ENCODE data around the gene SAXO1.
"Not testable (repeated sequence)": the region's sequence is repeated elsewhere in the genome, so short reads cannot be mapped to it uniquely, and the experiment has no call there.

SAXO1 gene

GRCh38 chr9:19000133-19000532 is 32.9 kb downstream of the SAXO1 start:
- Histone ChIP-seq H3K9ac (ENCODE audit: low read depth in 1 of 2, low read length in 2 of 2) (no peak overlapping the region), H3K27me3 (ENCODE audit: control insufficient read depth in 1 of 2, insufficient read depth in 2 of 2, low read length in 2 of 2) (no peaks in the 10 kb centered on the region), H3K27ac (ENCODE audit: low read depth, low read length) (no peak overlapping the region), H3K36me3 (ENCODE audit: control insufficient read depth in 1 of 2, insufficient read depth in 2 of 2, low read length in 2 of 2) (no peaks in the 10 kb centered on the region), H3K4me3 (ENCODE audit: low read depth in 1 of 2, low read length in 2 of 2) (no peak overlapping the region), H3K4me1 (ENCODE audit: control insufficient read depth in 1 of 2, insufficient read depth in 2 of 2, low read length in 2 of 2) (no peaks in the 10 kb centered on the region), H3K9me3 (ENCODE audit: control insufficient read depth in 1 of 2, low read length in 2 of 2) (no peaks in the 10 kb centered on the region)

GRCh38 chr9:18999173-18999785 is 33.7 kb downstream of the SAXO1 start:
- Histone ChIP-seq H3K27me3 (ENCODE audit: control insufficient read depth in 1 of 2, insufficient read depth in 2 of 2, low read length in 2 of 2) (no peaks in the 10 kb centered on the region), H3K27ac (ENCODE audit: low read depth, low read length) (no peak overlapping the region), H3K9ac (ENCODE audit: low read depth in 1 of 2, low read length in 2 of 2) (no peak overlapping the region), H3K4me3 (ENCODE audit: low read depth in 1 of 2, low read length in 2 of 2) (no peak overlapping the region), H3K9me3 (ENCODE audit: control insufficient read depth in 1 of 2, low read length in 2 of 2) (no peaks in the 10 kb centered on the region), H3K4me1 (ENCODE audit: control insufficient read depth in 1 of 2, insufficient read depth in 2 of 2, low read length in 2 of 2) (no peaks in the 10 kb centered on the region), H3K36me3 (ENCODE audit: control insufficient read depth in 1 of 2, insufficient read depth in 2 of 2, low read length in 2 of 2) (no peaks in the 10 kb centered on the region)

- Histone ChIP-seq H3K27ac (ENCODE audit: low read depth, low read length) (no peak overlapping the region), H3K9ac (ENCODE audit: low read depth in 1 of 2, low read length in 2 of 2) (no peak overlapping the region), H3K9me3 (ENCODE audit: control insufficient read depth in 1 of 2, low read length in 2 of 2) (no peaks in the 10 kb centered on the region), H3K36me3 (ENCODE audit: control insufficient read depth in 1 of 2, insufficient read depth in 2 of 2, low read length in 2 of 2) (no peaks in the 10 kb centered on the region), H3K27me3 (ENCODE audit: control insufficient read depth in 1 of 2, insufficient read depth in 2 of 2, low read length in 2 of 2) (no peaks in the 10 kb centered on the region), H3K4me1 (ENCODE audit: control insufficient read depth in 1 of 2, insufficient read depth in 2 of 2, low read length in 2 of 2) (no peaks in the 10 kb centered on the region), H3K4me3 (ENCODE audit: low read depth in 1 of 2, low read length in 2 of 2) (no peak overlapping the region)
Observed at GRCh38 chr9:18997151-18997550, 35.9 kb downstream of the SAXO1 start.

GRCh38 chr9:18996211-18996610 is 36.8 kb downstream of the SAXO1 start:
- Histone ChIP-seq H3K4me1 (ENCODE audit: control insufficient read depth in 1 of 2, insufficient read depth in 2 of 2, low read length in 2 of 2) (no peaks in the 10 kb centered on the region), H3K36me3 (ENCODE audit: control insufficient read depth in 1 of 2, insufficient read depth in 2 of 2, low read length in 2 of 2) (no peaks in the 10 kb centered on the region), H3K4me3 (ENCODE audit: low read depth in 1 of 2, low read length in 2 of 2) (no peak overlapping the region), H3K27me3 (ENCODE audit: control insufficient read depth in 1 of 2, insufficient read depth in 2 of 2, low read length in 2 of 2) (no peaks in the 10 kb centered on the region), H3K9ac (ENCODE audit: low read depth in 1 of 2, low read length in 2 of 2) (no peak overlapping the region), H3K27ac (ENCODE audit: low read depth, low read length) (no peak overlapping the region), H3K9me3 (ENCODE audit: control insufficient read depth in 1 of 2, low read length in 2 of 2) (no peaks in the 10 kb centered on the region)

- Histone ChIP-seq H3K4me1 (ENCODE audit: control insufficient read depth in 1 of 2, insufficient read depth in 2 of 2, low read length in 2 of 2) (no peaks in the 10 kb centered on the region), H3K27ac (ENCODE audit: low read depth, low read length) (no peak overlapping the region), H3K4me3 (ENCODE audit: low read depth in 1 of 2, low read length in 2 of 2) (no peak overlapping the region), H3K36me3 (ENCODE audit: control insufficient read depth in 1 of 2, insufficient read depth in 2 of 2, low read length in 2 of 2) (no peaks in the 10 kb centered on the region), H3K27me3 (ENCODE audit: control insufficient read depth in 1 of 2, insufficient read depth in 2 of 2, low read length in 2 of 2) (no peaks in the 10 kb centered on the region), H3K9me3 (ENCODE audit: control insufficient read depth in 1 of 2, low read length in 2 of 2) (no peaks in the 10 kb centered on the region), H3K9ac (ENCODE audit: low read depth in 1 of 2, low read length in 2 of 2) (no peak overlapping the region)
Observed at GRCh38 chr9:18994263-18994916, 38.6 kb downstream of the SAXO1 start.

- H3K9me3 ChIP-seq (ENCODE audit: control insufficient read depth in 1 of 2, low read length in 2 of 2) = not testable (repeated sequence)
Observed at GRCh38 chr9:18991197-18991596, 41.8 kb downstream of the SAXO1 start.

GRCh38 chr9:18990494-18990893 is 42.5 kb downstream of the SAXO1 start:
- Histone ChIP-seq H3K4me1 (ENCODE audit: control insufficient read depth in 1 of 2, insufficient read depth in 2 of 2, low read length in 2 of 2) (no peaks in the 10 kb centered on the region), H3K9ac (ENCODE audit: low read depth in 1 of 2, low read length in 2 of 2) (no peak overlapping the region), H3K9me3 (ENCODE audit: control insufficient read depth in 1 of 2, low read length in 2 of 2) (no peaks in the 10 kb centered on the region), H3K36me3 (ENCODE audit: control insufficient read depth in 1 of 2, insufficient read depth in 2 of 2, low read length in 2 of 2) (no peaks in the 10 kb centered on the region), H3K27ac (ENCODE audit: low read depth, low read length) (no peak overlapping the region), H3K27me3 (ENCODE audit: control insufficient read depth in 1 of 2, insufficient read depth in 2 of 2, low read length in 2 of 2) (no peaks in the 10 kb centered on the region), H3K4me3 (ENCODE audit: low read depth in 1 of 2, low read length in 2 of 2) (no peak overlapping the region)

More at GRCh38 chr9:18991197-18991596, 41.8 kb downstream of the SAXO1 start:
- not testable (repeated sequence) for H3K4me1 ChIP-seq (ENCODE audit: control insufficient read depth in 1 of 2, insufficient read depth in 2 of 2, low read length in 2 of 2); H3K27me3 ChIP-seq (ENCODE audit: control insufficient read depth in 1 of 2, insufficient read depth in 2 of 2, low read length in 2 of 2); H3K36me3 ChIP-seq (ENCODE audit: control insufficient read depth in 1 of 2, insufficient read depth in 2 of 2, low read length in 2 of 2); H3K4me3 ChIP-seq (ENCODE audit: low read depth in 1 of 2, low read length in 2 of 2); H3K9ac ChIP-seq (ENCODE audit: low read depth in 1 of 2, low read length in 2 of 2); H3K27ac ChIP-seq (ENCODE audit: low read depth, low read length)

GRCh38 chr9:18989865-18990264 is 43.1 kb downstream of the SAXO1 start:
- H3K9me3 ChIP-seq (ENCODE audit: control insufficient read depth in 1 of 2, low read length in 2 of 2) = no peaks in the 10 kb centered on the region
- no peak overlapping the region for H3K4me3 ChIP-seq (ENCODE audit: low read depth in 1 of 2, low read length in 2 of 2)
- no peaks in the 10 kb centered on the region for H3K27me3 ChIP-seq (ENCODE audit: control insufficient read depth in 1 of 2, insufficient read depth in 2 of 2, low read length in 2 of 2)
- no peak overlapping the region for H3K27ac ChIP-seq (ENCODE audit: low read depth, low read length)
- H3K36me3 ChIP-seq (ENCODE audit: control insufficient read depth in 1 of 2, insufficient read depth in 2 of 2, low read length in 2 of 2) = no peaks in the 10 kb centered on the region
- H3K4me1 ChIP-seq (ENCODE audit: control insufficient read depth in 1 of 2, insufficient read depth in 2 of 2, low read length in 2 of 2) = no peaks in the 10 kb centered on the region
- H3K9ac ChIP-seq (ENCODE audit: low read depth in 1 of 2, low read length in 2 of 2) = no peak overlapping the region

GRCh38 chr9:18989097-18989496 is 43.9 kb downstream of the SAXO1 start:
- H3K9me3 ChIP-seq (ENCODE audit: control insufficient read depth in 1 of 2, low read length in 2 of 2) = no peaks in the 10 kb centered on the region
- no peak overlapping the region for H3K27ac ChIP-seq (ENCODE audit: low read depth, low read length)
- no peak overlapping the region for H3K9ac ChIP-seq (ENCODE audit: low read depth in 1 of 2, low read length in 2 of 2)
- no peaks in the 10 kb centered on the region for H3K27me3 ChIP-seq (ENCODE audit: control insufficient read depth in 1 of 2, insufficient read depth in 2 of 2, low read length in 2 of 2)
- H3K4me3 ChIP-seq (ENCODE audit: low read depth in 1 of 2, low read length in 2 of 2) = no peak overlapping the region
- no peaks in the 10 kb centered on the region for H3K36me3 ChIP-seq (ENCODE audit: control insufficient read depth in 1 of 2, insufficient read depth in 2 of 2, low read length in 2 of 2)
- H3K4me1 ChIP-seq (ENCODE audit: control insufficient read depth in 1 of 2, insufficient read depth in 2 of 2, low read length in 2 of 2) = no peaks in the 10 kb centered on the region

GRCh38 chr9:18988003-18988402 is 45.0 kb downstream of the SAXO1 start:
- Histone ChIP-seq H3K9me3 (ENCODE audit: control insufficient read depth in 1 of 2, low read length in 2 of 2) (no peaks in the 10 kb centered on the region), H3K4me1 (ENCODE audit: control insufficient read depth in 1 of 2, insufficient read depth in 2 of 2, low read length in 2 of 2) (no peaks in the 10 kb centered on the region), H3K27me3 (ENCODE audit: control insufficient read depth in 1 of 2, insufficient read depth in 2 of 2, low read length in 2 of 2) (no peaks in the 10 kb centered on the region), H3K36me3 (ENCODE audit: control insufficient read depth in 1 of 2, insufficient read depth in 2 of 2, low read length in 2 of 2) (no peaks in the 10 kb centered on the region), H3K27ac (ENCODE audit: low read depth, low read length) (no peak overlapping the region), H3K9ac (ENCODE audit: low read depth in 1 of 2, low read length in 2 of 2) (no peak overlapping the region), H3K4me3 (ENCODE audit: low read depth in 1 of 2, low read length in 2 of 2) (no peak overlapping the region)
